Fibroblast of skin of abdomen (primary cell): ENCODE results near the gene PHLDA3.

ENCODE experiments used
- DNase-seq: peaks from one replicate; pipeline ENCODE4 v3.0.0-alpha.2; 2013

The PHLDA3 gene

DNA sequence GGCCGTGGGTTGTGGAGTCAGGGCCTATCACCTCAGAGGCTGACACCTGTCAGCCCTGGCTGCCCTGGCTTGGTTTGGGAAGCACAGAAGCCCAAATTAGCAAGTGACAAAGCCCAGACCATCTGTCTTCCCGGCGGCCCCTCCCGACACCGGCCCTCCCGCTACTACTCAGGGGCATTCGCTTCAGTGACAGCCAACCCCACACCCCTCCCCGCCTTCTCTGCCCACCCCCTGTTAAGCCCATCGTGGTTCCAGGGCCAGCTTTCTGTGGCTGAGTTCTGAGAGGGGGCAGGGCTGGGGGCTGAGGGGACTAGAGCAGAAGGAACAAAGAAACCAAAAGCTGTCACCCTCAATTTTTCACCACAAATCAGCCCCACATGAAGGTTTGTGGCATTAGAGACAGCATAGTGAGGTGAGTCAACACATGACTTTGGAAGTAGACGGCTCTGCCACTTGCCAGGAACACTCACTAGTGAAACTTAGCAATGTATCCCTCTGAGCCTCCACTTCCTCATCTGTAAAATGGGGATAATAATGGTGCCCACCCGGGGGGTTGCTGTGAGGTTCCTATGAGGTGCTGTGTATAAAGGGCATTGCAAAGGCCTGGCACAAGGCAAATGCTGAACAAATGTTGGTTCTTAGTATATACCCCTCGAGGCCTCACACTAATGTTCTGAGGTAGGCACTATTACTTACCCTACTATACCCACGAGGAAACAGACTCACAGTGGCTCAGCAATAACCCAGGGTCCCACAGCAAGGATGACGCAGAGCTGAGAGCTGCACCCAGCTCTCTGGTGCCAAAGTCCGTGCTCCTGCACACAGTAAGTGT is 42.3 kb downstream of the PHLDA3 start:
- DNase-seq = no peak

- DNase-seq = no peak
These were observed 44.8 kb downstream of the PHLDA3 start for GRCh38 chr1:201424146-201424545.

DNA sequence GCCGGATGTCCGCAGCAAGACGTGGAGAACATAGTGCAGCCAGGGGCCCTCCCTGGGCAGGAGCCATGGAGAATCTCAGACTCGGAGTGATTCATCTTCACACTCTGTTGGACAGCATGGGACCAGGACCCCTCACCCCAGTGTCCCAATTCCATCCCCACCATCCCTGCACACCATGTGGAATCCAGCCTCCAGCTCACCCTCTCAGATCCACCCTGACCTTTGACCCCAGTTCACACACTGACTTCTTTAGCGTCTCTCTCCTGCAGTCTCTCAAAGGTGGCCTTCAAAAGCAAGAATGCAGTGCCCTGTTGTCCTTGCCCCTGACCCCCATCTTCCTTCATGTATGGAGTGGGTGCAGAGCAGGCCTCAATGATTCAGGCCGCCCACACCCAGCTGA is 45.3 kb downstream of the PHLDA3 start:
- no peak for DNase-seq

GRCh38 chr1:201422436-201423030 is 46.5 kb downstream of the PHLDA3 start:
- no peak for DNase-seq

GRCh38 chr1:201422026-201422425 is 47.0 kb downstream of the PHLDA3 start:
- no peak for DNase-seq

DNA sequence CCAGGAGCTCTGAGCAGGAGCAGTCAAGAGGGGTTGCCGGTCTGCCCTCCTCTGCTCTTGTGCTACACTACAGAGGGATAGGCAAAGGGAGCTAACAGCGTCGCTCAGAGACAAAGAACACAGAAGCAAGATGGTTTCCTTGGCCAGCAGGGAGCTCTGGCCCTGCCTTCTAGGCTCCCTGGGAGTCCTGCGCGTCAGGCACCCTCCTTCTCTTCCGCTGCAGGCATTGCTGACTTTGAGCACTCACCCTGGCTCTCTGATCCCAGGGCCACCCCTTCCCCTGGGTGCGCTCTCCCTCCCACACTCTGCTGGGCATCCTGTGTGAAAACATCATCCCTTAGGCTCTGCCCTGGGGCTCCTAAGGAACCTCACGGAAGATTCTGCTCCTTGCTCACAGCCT is 47.9 kb downstream of the PHLDA3 start:
- DNase-seq = no peak

DNA sequence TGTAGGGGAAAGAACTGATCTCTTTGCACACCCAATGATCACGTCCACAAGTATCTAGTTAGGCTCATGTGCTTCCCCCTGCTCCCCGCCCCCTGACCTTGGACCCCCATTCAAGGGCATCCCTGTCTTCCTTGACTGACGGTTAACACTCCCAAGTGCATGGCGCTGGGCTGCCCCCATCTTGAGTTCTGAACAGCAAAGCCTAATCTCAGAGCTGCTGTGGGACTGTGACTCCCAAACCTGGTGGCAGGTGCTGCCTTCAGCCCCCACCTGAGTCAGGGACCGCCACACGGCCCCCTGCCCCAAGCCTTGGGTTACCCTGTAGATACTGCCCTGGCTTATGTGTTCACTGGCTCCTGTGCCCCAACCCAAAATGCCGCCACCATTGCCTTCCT is 48.4 kb downstream of the PHLDA3 start:
- no peak for DNase-seq

DNA sequence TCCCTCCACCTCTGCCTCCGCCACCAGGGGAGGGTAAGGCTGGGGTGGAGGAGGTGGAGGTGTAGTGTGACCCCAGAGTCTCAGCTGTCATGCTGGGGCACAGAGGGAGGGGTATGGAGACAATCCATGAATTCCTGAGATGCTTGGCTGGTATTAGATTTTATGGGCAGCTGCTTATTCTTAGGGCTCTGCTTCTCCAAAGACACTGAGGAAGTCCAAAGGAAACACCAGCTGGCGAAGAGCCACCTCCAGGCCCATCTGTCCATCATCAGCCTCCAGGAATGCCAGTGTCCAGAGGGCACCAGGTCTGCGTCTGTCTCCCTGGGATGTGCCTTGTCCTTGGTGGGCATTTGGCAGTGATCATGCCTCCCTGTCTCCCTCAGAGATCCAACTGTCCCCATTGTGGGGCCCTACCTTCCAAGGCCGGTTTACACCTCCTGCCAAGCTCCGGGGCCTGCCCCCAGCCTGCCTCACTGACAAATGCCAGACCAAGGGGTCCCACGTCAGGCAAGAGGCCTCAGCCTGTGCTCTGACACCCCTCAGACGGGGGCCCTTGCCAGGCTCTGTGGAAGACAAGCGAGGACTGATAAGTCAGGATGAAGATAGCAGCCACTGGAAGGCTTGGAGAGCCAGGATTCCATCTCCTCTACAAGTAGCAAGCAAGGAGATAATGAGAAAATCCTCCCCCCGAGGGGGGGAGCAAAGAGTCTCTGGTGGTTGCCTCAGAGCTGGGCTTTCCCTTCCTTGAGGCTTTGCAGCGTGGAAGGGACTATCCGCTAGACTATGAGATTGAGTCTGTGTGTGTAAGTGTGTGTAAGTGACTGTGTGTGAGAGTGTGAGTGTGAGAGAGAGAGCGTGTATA is 49.0 kb downstream of the PHLDA3 start:
- DNase-seq = no peak

- DNase-seq = no peak
These were observed 49.7 kb downstream of the PHLDA3 start for GRCh38 chr1:201419256-201419655.

GRCh38 chr1:201418461-201418860 is 50.5 kb downstream of the PHLDA3 start:
- DNase-seq = no peak
